Fibroblast of skin of right quadriceps (primary cell): ENCODE results near the gene RPS29.
A peak's percentile ranks its signal among the peaks of the same experiment; 100 is the strongest.
"Not testable (repeated sequence)": the region's sequence is repeated elsewhere in the genome, so short reads cannot be mapped to it uniquely, and the experiment has no call there.

Experiments
- DNase-seq: peaks from one replicate; pipeline ENCODE4 v3.0.0-alpha.2; 2013

Gene RPS29

GRCh38 chr14:49585803-49586672 lies at the start of gene RPS29:
TSS of gene RPS29 (minus strand) at chr14:49586380. CDS start at chr14:49586346, 34 bp downstream.
- DNase-seq: peak; percentile 99

- DNase-seq: peak; percentile 69
Observed at GRCh38 chr14:49634547-49635334, 48.6 kb upstream of the RPS29 start, which contains the start of gene DNAAF2. TSS of gene DNAAF2 (minus strand) at chr14:49635244. CDS start at chr14:49635149, 95 bp downstream.

DNA sequence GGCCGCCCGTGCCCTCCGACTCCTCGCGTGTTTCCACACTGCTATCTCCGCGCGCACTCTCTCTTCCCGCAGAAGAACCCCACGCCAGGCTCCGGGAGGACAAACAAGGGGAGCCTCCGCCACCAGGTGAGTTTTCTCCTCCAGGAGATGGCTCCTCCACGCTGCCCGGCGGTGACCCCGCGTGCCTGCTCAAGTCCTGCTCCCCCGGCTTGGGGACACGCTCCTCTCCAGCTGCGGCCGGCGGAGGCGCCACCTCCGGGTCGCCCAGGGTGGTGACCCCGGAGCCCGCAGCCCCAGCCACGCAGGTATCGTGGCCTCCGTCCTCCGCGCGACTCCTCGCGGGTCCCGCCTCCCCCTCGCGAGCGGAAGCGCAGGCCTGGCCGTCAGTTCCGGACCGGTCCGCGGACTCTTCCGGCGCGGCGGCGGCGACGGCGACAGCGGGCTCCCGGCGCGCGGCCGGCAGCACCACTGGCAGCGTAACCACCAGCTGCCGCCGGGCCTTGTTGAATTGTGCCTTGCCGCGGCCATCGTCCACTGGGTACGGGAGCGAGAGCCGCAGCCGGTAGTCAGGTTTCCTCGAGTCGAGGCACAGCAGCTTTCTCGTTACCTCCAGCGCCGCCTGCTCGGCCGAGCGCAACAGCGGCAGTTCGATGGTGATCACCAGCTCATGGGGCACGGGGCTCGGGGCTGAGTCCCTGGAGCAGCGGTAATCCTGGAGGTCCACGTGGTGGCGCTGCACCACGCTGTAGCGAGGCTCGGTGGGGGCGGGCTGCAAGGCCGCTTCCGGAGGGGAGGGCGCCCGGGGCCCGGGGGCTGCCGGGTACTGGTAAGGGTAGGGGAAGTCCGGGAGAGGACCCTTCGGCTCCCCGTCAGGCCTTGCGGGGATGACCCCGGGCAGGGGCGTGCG lies 47.7 kb upstream of the RPS29 start:
- DNase-seq: peak; percentile 95

DNA sequence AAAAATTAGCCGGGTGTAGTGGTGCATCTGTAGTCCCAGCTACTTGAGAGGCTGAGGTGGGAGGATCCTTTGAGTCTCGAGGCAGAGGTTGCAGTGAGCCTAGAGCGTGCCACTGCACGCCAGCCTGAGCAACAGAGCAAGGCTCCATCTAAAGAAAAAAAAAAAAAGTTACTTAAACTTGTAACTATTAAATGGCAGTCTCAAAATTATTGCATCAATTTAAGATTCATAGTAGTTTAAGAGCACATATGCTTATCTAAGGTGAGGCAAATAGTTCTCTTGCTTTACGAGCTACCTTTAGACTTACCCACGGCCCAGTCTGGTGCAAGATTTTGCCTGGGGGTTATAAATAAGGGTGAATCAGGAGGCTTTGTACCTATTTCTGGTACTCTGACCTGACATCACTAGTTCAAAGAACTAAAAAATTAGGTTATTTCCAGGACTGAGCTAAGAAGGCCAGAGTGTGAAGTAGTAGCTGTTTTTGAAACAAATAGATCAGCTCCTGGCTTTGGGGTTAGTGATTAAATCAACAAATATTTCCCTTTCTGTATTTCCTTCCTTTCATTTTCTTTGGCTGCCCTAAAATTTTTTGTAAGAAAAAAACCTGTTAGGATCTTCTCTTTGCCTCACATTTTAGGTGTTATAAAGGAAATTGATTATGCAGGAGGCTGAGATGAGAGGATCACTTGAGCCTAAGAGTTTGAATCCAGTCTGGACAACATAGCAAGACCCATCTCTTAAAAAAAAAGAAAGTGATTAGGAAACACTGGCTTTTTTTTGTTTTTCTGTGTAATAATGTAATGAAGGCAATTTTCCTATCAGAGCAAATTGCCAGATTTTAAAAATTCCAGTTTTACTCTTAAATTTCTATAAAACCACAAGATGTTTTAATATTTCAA lies 38.0 kb upstream of the RPS29 start:
- DNase-seq: no peak

DNA sequence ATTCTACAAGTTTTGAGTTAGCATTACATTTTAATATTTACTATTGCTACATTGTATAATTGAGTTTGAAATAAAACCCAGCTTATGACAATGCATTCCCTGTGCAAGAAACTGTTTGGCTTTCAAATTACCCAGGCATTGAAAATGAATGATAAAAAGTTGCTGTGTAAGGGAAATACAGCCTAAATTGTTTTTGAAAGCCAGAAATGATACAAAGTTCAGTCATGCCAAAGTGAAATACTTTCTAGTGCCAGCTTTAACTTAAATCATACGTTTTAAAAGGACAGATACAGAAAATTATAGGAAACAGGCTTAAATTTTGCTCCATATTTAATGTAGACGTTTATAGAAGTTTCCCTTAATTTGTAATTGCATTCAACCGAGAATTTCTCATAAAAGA lies 37.2 kb upstream of the RPS29 start:
- DNase-seq: no peak

- no peak for DNase-seq
Observed at GRCh38 chr14:49622022-49622607, 35.9 kb upstream of the RPS29 start.

- DNase-seq: peak; percentile 61
Observed at GRCh38 chr14:49621114-49621881, 35.1 kb upstream of the RPS29 start.

- DNase-seq: peak; percentile 99
Observed at GRCh38 chr14:49620182-49621113, 34.3 kb upstream of the RPS29 start, which contains the start of the genes MGAT2 and RPL36AL. TSS of gene MGAT2 (plus strand) at chr14:49620799. CDS start at chr14:49621269, 470 bp downstream. TSS of gene RPL36AL (minus strand) at chr14:49620626. CDS start at chr14:49619104, 1,522 bp downstream.

- no peak for DNase-seq
Observed at GRCh38 chr14:49619730-49620129, 33.5 kb upstream of the RPS29 start.

- not testable (repeated sequence) for DNase-seq
Observed at GRCh38 chr14:49619273-49619672, 33.1 kb upstream of the RPS29 start.

GRCh38 chr14:49617852-49618519 lies 31.8 kb upstream of the RPS29 start:
- DNase-seq: no peak

- no peak for DNase-seq
Observed at GRCh38 chr14:49615776-49616175, 29.6 kb upstream of the RPS29 start.

GRCh38 chr14:49614196-49614595 lies 28.0 kb upstream of the RPS29 start:
- no peak for DNase-seq

DNA sequence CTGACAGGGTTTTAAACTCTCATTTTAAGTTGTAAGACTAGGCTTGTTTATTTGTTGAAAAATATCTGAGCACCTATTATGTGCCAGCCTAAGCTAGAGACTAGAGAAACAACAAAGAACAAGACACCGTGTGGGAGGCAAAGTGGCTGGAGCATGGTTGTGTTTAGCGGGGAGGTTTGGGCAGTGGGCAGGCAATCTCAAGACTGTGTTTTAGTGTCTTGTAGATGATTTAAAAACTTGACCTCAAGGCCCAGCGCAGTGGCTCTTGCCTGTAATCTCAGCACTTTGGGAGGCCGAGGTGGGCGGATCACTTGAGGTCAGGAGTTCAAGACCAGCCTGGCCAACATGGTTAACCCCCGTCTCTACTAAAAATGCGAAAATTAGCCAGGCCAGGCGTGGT lies 26.5 kb upstream of the RPS29 start:
- no peak for DNase-seq

DNA sequence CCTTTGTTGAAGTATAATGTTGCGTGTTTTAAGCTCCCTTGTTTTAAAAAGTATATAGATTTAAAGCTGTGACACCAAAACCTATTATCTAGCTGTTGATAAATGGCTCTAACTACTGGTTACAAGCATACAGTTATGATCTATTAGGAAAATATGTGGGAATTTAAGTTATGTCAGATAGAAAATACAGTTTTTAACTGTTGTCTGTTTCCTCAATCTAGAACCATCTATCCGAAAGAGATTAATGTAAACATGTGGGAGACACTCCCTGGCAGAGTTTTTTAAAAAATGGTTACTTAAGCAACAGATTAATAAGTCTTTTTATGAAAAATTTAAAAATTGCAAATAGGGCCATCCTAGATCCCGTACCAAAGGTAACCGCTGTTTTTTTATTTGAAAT lies 26.1 kb upstream of the RPS29 start:
- DNase-seq: no peak

- no peak for DNase-seq
Observed at GRCh38 chr14:49607583-49607982, 21.4 kb upstream of the RPS29 start.

GRCh38 chr14:49598485-49599300 lies 12.5 kb upstream of the RPS29 start, which contains the start of gene LRR1:
TSS of gene LRR1 (plus strand) at chr14:49598940. CDS start at chr14:49599021, 81 bp downstream.
- DNase-seq: peak; percentile 82

DNA sequence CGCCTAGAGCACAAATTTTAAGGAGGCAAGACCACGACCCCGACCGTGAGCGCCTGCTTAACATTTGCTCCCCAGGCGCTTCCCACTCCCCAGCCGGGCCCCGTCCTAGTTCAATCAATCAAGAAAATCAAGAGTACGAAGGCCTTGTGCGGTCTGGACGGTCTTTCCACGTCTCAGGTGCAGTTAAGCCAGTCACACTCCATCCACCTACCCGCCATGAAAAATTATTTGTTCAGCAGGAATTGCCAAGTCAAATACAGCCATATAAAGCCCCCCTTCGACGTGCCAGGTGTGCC lies 12.0 kb upstream of the RPS29 start:
- no peak for DNase-seq
